Measurements from ENCODE around the gene EHD3.

- TF ChIP-seq CTCF (IDR thresholded peaks at IDR 0.05; ENCODE audit: insufficient read depth, low read depth, low read length) = no peak
- TF ChIP-seq EZH2 (IDR thresholded peaks at IDR 0.05; ENCODE audit: insufficient read depth, low read length) = no peak
Observed at GRCh38 chr2:31208240-31208639, 25.7 kb upstream of the EHD3 start.
